Measurements from ENCODE around the gene MAGEE1. TPM values are rescaled to one million over a fixed set of nuclear protein-coding genes. Genes with fewer than 3 reads are reported as not detected.

Gene MAGEE1
- total RNA-seq, result 2.1 TPM in 2 replicates

GRCh38 chrX:76427560-76428242 lies at the start of gene MAGEE1:
Gene MAGEE1, plus strand, starts transcription at chrX:76427710. Its CDS starts 221 bp downstream, at chrX:76427931.

All from aortic smooth muscle cell (primary cell).